HepG2 (cell line): ENCODE data around the gene STIP1. TPM values are rescaled to one million over a fixed set of nuclear protein-coding genes. Genes with fewer than 3 reads are reported as not detected.

Experiments
- ARHGAP35 ChIP-seq: sonication (generic); formaldehyde crosslinking; IDR thresholded peaks from 2 replicates; pipeline ENCODE4 v1.9.0; 2022; ENCODE audit warnings: mild to moderate bottlenecking, inconsistent platforms, moderate library complexity, missing genetic modification reagents, borderline replicate concordance
- CBX1 ChIP-seq: IDR thresholded peaks from one replicate; pipeline ENCODE4 v1.6.1; 2016; ENCODE audit warnings: antibody characterized with exemption, low read depth
- EHMT2 ChIP-seq: fragments of 200-600 bp; sonication (generic); IDR thresholded peaks from 2 replicates; pipeline ENCODE4 v1.7.0; 2017; ENCODE audit warnings: antibody characterized with exemption, low read depth, low read length, borderline replicate concordance
- ELF3 ChIP-seq: IDR thresholded peaks from 2 replicates; pipeline ENCODE4 v1.6.1; 2016; ENCODE audit warnings: missing genetic modification reagents, missing compliant biosample characterization
- FIP1L1 ChIP-seq: fragments of 200-400 bp; formaldehyde crosslinking; IDR thresholded peaks from 2 replicates; pipeline ENCODE4 v1.6.1; 2018; ENCODE audit warnings: low read depth, mild to moderate bottlenecking, low read length, moderate library complexity, borderline replicate concordance; ENCODE audit not compliant: insufficient read depth
- KDM1A ChIP-seq: IDR thresholded peaks from 2 replicates; pipeline ENCODE4 v1.6.1; 2016; ENCODE audit warnings: missing compliant biosample characterization
- RNF2 ChIP-seq: fragments of 450-650 bp; conservative IDR thresholded peaks from 2 replicates; pipeline ENCODE4 v1.6.1; 2016; ENCODE audit warnings: low read depth
- SMYD3 ChIP-seq: sonication (generic); formaldehyde crosslinking; IDR thresholded peaks from 2 replicates; pipeline ENCODE4 v1.8.1; 2023; ENCODE audit warnings: mild to moderate bottlenecking, missing genetic modification reagents
- YEATS2 ChIP-seq: sonication (generic); formaldehyde crosslinking; IDR thresholded peaks from 2 replicates; pipeline ENCODE4 v1.4.0; 2020; ENCODE audit warnings: missing genetic modification reagents, borderline replicate concordance
- ZNF138 ChIP-seq: sonication (generic); formaldehyde crosslinking; IDR thresholded peaks from 2 replicates; pipeline ENCODE4 v1.5.0; 2020; ENCODE audit warnings: mild to moderate bottlenecking, low read depth, missing genetic modification reagents
- ZNF224 ChIP-seq: sonication (generic); formaldehyde crosslinking; IDR thresholded peaks from 2 replicates; pipeline ENCODE4 v1.5.0; 2020; ENCODE audit warnings: mild to moderate bottlenecking, missing genetic modification reagents
- ZNF331 ChIP-seq: sonication (generic); formaldehyde crosslinking; IDR thresholded peaks from 2 replicates; pipeline ENCODE4 v1.4.0; 2020; ENCODE audit warnings: missing genetic modification reagents
- ZNF547 ChIP-seq: sonication (generic); formaldehyde crosslinking; IDR thresholded peaks from 2 replicates; pipeline ENCODE4 v1.5.1; 2020; ENCODE audit warnings: mild to moderate bottlenecking, missing genetic modification reagents
- polyA plus RNA-seq, 8 experiments: library from polyadenylated mRNA; depleted of rRNA in 3 of 8; stranded (reverse) in 7 of 8; unstranded in 1 of 8; fragments of >200 nt; fragmentation: Illumina TruSeq in 4 of 8; extraction: Trizol in 4 of 8; gene quantifications; 2 replicates each; pipeline versions ENCODE4 v1.2.1 to v1.2.3, GENCODE V29; 2011 to 2016; ENCODE audit warnings: low read depth in 4 of 8, missing spikeins in 1 of 8, mixed read lengths in 1 of 8; ENCODE audit not compliant: insufficient read depth in 1 of 8
- total RNA-seq, 5 experiments: library from RNA; depleted of rRNA; stranded (reverse); fragments of >200 nt; fragmentation: Illumina TruSeq; extraction: Trizol; gene quantifications; 2 replicates each; pipeline ENCODE4 v1.2.3, GENCODE V29; 2016; ENCODE audit warnings: low read depth in 1 of 5
- TF ChIP-seq, protein P1 (sequence below): sonication (generic); formaldehyde crosslinking; IDR thresholded peaks from 2 replicates; pipeline ENCODE4 v1.9.0; 2021; ENCODE audit warnings: mild to moderate bottlenecking, missing genetic modification reagents
- TF ChIP-seq, protein P2 (sequence below): sonication (generic); formaldehyde crosslinking; IDR thresholded peaks from 2 replicates; pipeline ENCODE4 v1.8.0; 2022; ENCODE audit warnings: missing genetic modification reagents, mild to moderate bottlenecking, moderate library complexity, borderline replicate concordance
- TF ChIP-seq, protein P3 (sequence below): sonication (generic); formaldehyde crosslinking; IDR thresholded peaks from 2 replicates; pipeline ENCODE4 v1.5.0; 2020; ENCODE audit warnings: missing genetic modification reagents
- TF ChIP-seq, protein P4 (sequence below): sonication (generic); formaldehyde crosslinking; IDR thresholded peaks from 2 replicates; pipeline ENCODE4 v1.8.0; 2023; ENCODE audit warnings: mild to moderate bottlenecking, missing genetic modification reagents

Gene STIP1
- total and polyA plus RNA-seq, 2 of the 13 experiments (the other 11 are each of a cell fraction or from before 2014, with no cell fraction given): 81.1 to 217 TPM

DNA sequence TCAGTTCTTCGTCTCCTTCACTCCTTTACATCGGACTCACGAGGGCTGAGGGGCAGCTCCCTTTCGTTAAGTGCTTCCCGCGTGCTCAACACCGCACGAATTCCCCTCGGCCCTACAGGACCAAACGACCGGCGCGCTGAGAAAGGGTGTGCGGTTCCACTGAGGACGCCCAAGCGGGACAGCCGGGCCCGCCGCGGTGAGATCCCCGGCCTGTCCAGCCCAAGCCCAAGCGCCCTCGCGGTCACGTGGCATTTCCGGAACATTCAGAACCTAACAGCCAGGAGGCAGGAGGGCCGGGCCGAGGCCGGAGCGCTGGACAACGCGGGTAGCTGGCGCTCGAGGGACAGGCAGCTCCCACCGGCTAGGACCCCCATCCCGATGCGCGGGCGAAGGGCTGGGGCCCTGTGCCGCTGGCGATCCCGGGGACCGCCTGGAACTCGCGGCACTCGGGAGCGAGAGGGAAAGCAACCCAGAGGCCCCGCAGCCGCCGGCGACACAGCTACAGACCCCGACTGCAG is 737 bp upstream of the STIP1 start (continued):
- TF ChIP-seq, protein P1, sequence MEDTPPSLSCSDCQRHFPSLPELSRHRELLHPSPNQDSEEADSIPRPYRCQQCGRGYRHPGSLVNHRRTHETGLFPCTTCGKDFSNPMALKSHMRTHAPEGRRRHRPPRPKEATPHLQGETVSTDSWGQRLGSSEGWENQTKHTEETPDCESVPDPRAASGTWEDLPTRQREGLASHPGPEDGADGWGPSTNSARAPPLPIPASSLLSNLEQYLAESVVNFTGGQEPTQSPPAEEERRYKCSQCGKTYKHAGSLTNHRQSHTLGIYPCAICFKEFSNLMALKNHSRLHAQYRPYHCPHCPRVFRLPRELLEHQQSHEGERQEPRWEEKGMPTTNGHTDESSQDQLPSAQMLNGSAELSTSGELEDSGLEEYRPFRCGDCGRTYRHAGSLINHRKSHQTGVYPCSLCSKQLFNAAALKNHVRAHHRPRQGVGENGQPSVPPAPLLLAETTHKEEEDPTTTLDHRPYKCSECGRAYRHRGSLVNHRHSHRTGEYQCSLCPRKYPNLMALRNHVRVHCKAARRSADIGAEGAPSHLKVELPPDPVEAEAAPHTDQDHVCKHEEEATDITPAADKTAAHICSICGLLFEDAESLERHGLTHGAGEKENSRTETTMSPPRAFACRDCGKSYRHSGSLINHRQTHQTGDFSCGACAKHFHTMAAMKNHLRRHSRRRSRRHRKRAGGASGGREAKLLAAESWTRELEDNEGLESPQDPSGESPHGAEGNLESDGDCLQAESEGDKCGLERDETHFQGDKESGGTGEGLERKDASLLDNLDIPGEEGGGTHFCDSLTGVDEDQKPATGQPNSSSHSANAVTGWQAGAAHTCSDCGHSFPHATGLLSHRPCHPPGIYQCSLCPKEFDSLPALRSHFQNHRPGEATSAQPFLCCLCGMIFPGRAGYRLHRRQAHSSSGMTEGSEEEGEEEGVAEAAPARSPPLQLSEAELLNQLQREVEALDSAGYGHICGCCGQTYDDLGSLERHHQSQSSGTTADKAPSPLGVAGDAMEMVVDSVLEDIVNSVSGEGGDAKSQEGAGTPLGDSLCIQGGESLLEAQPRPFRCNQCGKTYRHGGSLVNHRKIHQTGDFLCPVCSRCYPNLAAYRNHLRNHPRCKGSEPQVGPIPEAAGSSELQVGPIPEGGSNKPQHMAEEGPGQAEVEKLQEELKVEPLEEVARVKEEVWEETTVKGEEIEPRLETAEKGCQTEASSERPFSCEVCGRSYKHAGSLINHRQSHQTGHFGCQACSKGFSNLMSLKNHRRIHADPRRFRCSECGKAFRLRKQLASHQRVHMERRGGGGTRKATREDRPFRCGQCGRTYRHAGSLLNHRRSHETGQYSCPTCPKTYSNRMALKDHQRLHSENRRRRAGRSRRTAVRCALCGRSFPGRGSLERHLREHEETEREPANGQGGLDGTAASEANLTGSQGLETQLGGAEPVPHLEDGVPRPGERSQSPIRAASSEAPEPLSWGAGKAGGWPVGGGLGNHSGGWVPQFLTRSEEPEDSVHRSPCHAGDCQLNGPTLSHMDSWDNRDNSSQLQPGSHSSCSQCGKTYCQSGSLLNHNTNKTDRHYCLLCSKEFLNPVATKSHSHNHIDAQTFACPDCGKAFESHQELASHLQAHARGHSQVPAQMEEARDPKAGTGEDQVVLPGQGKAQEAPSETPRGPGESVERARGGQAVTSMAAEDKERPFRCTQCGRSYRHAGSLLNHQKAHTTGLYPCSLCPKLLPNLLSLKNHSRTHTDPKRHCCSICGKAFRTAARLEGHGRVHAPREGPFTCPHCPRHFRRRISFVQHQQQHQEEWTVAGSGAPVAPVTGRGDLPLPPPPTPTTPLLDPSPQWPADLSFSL (CRISPR knock-in tag): no peak
- TF ChIP-seq KDM1A (CRISPR knock-in tag) (peak; percentile 45; the same call in 1 of the 2 replicates), FIP1L1 (no peak), ZNF224 (CRISPR knock-in tag) (peak; percentile 99), ZNF547 (peak; percentile 99), ELF3 (CRISPR knock-in tag) (peak; percentile 54; the same call in 1 of the 2 replicates), CBX1 (no peak), SMYD3 (peak; percentile 94), ZNF331 (CRISPR knock-in tag) (peak; percentile 79; the same call in 1 of the 2 replicates), YEATS2 (CRISPR knock-in tag) (peak; percentile 59; the same call in 1 of the 2 replicates), ARHGAP35 (peak; percentile 88; the same call in 1 of the 2 replicates), ZNF138 (peak; percentile 96), RNF2 (peak; percentile 98), EHMT2 (no peak)
- TF ChIP-seq, protein P2, sequence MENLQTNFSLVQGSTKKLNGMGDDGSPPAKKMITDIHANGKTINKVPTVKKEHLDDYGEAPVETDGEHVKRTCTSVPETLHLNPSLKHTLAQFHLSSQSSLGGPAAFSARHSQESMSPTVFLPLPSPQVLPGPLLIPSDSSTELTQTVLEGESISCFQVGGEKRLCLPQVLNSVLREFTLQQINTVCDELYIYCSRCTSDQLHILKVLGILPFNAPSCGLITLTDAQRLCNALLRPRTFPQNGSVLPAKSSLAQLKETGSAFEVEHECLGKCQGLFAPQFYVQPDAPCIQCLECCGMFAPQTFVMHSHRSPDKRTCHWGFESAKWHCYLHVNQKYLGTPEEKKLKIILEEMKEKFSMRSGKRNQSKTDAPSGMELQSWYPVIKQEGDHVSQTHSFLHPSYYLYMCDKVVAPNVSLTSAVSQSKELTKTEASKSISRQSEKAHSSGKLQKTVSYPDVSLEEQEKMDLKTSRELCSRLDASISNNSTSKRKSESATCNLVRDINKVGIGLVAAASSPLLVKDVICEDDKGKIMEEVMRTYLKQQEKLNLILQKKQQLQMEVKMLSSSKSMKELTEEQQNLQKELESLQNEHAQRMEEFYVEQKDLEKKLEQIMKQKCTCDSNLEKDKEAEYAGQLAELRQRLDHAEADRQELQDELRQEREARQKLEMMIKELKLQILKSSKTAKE: peak; percentile 61; the same call in 1 of the 2 replicates
- TF ChIP-seq, protein P3, sequence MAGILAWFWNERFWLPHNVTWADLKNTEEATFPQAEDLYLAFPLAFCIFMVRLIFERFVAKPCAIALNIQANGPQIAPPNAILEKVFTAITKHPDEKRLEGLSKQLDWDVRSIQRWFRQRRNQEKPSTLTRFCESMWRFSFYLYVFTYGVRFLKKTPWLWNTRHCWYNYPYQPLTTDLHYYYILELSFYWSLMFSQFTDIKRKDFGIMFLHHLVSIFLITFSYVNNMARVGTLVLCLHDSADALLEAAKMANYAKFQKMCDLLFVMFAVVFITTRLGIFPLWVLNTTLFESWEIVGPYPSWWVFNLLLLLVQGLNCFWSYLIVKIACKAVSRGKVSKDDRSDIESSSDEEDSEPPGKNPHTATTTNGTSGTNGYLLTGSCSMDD (CRISPR knock-in tag): no peak
- TF ChIP-seq, protein P4, sequence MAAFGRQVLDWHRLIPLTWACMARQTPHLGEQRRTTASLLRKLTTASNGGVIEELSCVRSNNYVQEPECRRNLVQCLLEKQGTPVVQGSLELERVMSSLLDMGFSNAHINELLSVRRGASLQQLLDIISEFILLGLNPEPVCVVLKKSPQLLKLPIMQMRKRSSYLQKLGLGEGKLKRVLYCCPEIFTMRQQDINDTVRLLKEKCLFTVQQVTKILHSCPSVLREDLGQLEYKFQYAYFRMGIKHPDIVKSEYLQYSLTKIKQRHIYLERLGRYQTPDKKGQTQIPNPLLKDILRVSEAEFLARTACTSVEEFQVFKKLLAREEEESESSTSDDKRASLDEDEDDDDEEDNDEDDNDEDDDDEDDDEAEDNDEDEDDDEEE (CRISPR knock-in tag): peak; percentile 99
